ENCODE measurements around the gene RAPGEF4. TPM values are rescaled to one million over a fixed set of nuclear protein-coding genes. Genes with fewer than 3 reads are reported as not detected.

RAPGEF4 gene
- total RNA-seq, 1 experiment from 2014 or later: 0.59 TPM

DNA sequence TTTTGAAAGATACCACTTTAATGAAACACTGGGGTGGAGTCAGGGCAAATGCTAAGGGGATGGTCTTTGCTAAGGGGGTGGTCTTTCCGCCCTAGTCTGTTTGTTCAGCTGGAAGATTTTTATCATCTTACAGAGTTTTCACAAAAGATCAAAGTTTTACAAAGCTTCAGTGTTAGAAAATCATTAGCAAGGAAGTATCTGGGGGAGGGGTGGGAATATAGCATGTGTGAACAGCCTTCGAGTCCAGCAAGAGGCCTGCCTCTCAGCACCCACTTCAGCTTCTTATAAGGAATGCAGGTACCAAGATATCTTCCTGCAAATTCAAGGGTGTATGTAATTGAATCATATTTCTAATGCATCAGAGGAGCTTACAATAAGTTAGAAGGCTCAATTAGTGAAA is 112.9 kb downstream of the RAPGEF4 start (continued):
- TF ChIP-seq MAX (IDR thresholded peaks at IDR 0.05) (no peak), TCF7L2 (IDR thresholded peaks at IDR 0.05; ENCODE audit: borderline replicate concordance, extremely low read depth, insufficient read depth, insufficient read length) (no peak), EZH2phosphoT487 (IDR thresholded peaks at IDR 0.05; ENCODE audit: borderline replicate concordance) (no peak), ELF1 (IDR thresholded peaks at IDR 0.05; ENCODE audit: borderline replicate concordance, low read depth) (no peak), FOSL1 (IDR thresholded peaks at IDR 0.05; ENCODE audit: low read depth) (no peak), EZH2 (IDR thresholded peaks at IDR 0.05) (no peak), JUND (IDR thresholded peaks at IDR 0.05) (no peak), SP1 (IDR thresholded peaks at IDR 0.05; ENCODE audit: low read depth) (no peak), RAD21 (IDR thresholded peaks at IDR 0.05; ENCODE audit: low read depth) (no peak)
- TF ChIP-seq, protein P1, sequence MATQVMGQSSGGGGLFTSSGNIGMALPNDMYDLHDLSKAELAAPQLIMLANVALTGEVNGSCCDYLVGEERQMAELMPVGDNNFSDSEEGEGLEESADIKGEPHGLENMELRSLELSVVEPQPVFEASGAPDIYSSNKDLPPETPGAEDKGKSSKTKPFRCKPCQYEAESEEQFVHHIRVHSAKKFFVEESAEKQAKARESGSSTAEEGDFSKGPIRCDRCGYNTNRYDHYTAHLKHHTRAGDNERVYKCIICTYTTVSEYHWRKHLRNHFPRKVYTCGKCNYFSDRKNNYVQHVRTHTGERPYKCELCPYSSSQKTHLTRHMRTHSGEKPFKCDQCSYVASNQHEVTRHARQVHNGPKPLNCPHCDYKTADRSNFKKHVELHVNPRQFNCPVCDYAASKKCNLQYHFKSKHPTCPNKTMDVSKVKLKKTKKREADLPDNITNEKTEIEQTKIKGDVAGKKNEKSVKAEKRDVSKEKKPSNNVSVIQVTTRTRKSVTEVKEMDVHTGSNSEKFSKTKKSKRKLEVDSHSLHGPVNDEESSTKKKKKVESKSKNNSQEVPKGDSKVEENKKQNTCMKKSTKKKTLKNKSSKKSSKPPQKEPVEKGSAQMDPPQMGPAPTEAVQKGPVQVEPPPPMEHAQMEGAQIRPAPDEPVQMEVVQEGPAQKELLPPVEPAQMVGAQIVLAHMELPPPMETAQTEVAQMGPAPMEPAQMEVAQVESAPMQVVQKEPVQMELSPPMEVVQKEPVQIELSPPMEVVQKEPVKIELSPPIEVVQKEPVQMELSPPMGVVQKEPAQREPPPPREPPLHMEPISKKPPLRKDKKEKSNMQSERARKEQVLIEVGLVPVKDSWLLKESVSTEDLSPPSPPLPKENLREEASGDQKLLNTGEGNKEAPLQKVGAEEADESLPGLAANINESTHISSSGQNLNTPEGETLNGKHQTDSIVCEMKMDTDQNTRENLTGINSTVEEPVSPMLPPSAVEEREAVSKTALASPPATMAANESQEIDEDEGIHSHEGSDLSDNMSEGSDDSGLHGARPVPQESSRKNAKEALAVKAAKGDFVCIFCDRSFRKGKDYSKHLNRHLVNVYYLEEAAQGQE (IDR thresholded peaks at IDR 0.05; ENCODE audit: low read depth): no peak

DNA sequence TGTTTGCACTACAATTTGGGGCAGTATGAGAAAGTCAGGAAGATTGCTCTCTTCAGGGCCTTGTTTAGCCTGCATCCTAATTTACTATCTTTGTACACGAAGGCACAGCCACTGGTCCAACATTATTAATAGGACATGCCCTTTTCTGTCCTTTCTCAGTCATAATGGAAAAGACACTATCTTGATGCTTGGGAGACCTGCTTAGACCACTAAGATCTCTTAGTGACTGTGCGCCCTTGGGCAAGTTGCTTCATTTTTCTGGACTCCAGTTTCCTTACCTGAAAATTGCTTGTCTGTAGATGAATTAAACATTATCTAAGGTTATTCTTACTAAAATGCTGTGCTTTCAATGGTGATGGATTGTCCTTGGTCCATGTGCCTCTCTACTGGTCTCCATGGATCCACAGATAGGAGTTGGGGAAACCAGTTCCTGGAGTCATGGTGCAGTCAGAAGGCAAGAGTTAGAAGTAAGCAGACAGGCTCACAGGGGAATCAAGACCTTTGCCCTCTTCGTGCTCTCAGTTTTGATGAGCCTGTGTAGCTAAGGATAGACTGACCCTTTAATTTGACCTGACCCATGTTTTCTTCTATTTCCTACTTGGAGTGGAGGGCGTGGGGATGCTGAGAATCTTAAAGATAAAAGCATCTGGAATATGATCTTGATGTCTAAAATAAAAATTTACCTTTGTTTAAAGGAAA is 114.0 kb downstream of the RAPGEF4 start:
- no peak for ATAC-seq
- no peaks in the 10 kb centered on the region for H3K9me3 ChIP-seq (ENCODE audit: control insufficient read depth in 1 of 2, insufficient read depth in 1 of 2, low read depth in 1 of 2, low read length in 2 of 2)
- no peaks in the 10 kb centered on the region for H3K36me3 ChIP-seq (ENCODE audit: control insufficient read depth in 1 of 2, insufficient read depth in 2 of 2, low read length in 2 of 2)
- no peak overlapping the region for H3K27ac ChIP-seq (ENCODE audit: low read depth, low read length)
- intact Hi-C loops (cut with micrococcal nuclease): no loop called here
- no peaks in the 10 kb centered on the region for H4K20me1 ChIP-seq (ENCODE audit: insufficient read depth)
- H2AFZ ChIP-seq (ENCODE audit: low read depth, low read length, poor library complexity, severe bottlenecking): no peak overlapping the region
- no peak overlapping the region for H3K4me2 ChIP-seq (ENCODE audit: low read length)
- no peaks in the 10 kb centered on the region for H3K79me2 ChIP-seq (ENCODE audit: insufficient read depth, low read length)
- H3K4me3 ChIP-seq (replicated peaks in 1 of 2; ENCODE audit: low read depth in 1 of 2, low read length in 2 of 2): no peak overlapping the region
- POLR2A ChIA-PET: interaction anchor here (0.5 kb wide), 1 partner anchor 216 kb away, joined by 3 read pairs; no protein-coding TSS in a partner anchor
- no peak for DNase-seq (ENCODE audit: low read depth, low spot score)
- no peak overlapping the region for H3K9ac ChIP-seq (ENCODE audit: low read length)
- CTCF ChIA-PET: no interaction called here
- H3K4me1 ChIP-seq (ENCODE audit: control insufficient read depth in 1 of 2, insufficient read depth in 2 of 2, low read length in 2 of 2): no peaks in the 10 kb centered on the region
- RAD21 ChIA-PET (ENCODE audit: low non-redundant PET in 1 of 2, low total read pairs in 2 of 2, uncharacterized antibody in 2 of 2, unreplicated experiment in 2 of 2): no interaction called here
- H3K9me2 ChIP-seq (ENCODE audit: insufficient read depth): no peaks in the 10 kb centered on the region
- no TSS peak for BruUV-seq (replicated peaks)
- no peaks in the 10 kb centered on the region for H3K27me3 ChIP-seq (ENCODE audit: insufficient read depth, low read length)
- no peak for TF ChIP-seq ELF1 (IDR thresholded peaks at IDR 0.05; ENCODE audit: borderline replicate concordance, low read depth)
- TF ChIP-seq, protein P2, sequence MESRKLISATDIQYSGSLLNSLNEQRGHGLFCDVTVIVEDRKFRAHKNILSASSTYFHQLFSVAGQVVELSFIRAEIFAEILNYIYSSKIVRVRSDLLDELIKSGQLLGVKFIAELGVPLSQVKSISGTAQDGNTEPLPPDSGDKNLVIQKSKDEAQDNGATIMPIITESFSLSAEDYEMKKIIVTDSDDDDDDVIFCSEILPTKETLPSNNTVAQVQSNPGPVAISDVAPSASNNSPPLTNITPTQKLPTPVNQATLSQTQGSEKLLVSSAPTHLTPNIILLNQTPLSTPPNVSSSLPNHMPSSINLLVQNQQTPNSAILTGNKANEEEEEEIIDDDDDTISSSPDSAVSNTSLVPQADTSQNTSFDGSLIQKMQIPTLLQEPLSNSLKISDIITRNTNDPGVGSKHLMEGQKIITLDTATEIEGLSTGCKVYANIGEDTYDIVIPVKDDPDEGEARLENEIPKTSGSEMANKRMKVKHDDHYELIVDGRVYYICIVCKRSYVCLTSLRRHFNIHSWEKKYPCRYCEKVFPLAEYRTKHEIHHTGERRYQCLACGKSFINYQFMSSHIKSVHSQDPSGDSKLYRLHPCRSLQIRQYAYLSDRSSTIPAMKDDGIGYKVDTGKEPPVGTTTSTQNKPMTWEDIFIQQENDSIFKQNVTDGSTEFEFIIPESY (IDR thresholded peaks at IDR 0.05; ENCODE audit: extremely low read depth, insufficient replicate concordance, low read length): no peak
- no peak for TF ChIP-seq CEBPB (IDR thresholded peaks at IDR 0.05; ENCODE audit: low read depth)
- no peak for TF ChIP-seq EZH2 (IDR thresholded peaks at IDR 0.05)
- no peak for TF ChIP-seq SIN3A (IDR thresholded peaks at IDR 0.05; ENCODE audit: low read depth)
- TF ChIP-seq YY1 (IDR thresholded peaks at IDR 0.05; ENCODE audit: extremely low read depth, insufficient replicate concordance, low read depth, low read length): no peak
- no peak for TF ChIP-seq POLR2A (IDR thresholded peaks at IDR 0.05; ENCODE audit: borderline replicate concordance, extremely low read depth, insufficient read depth, insufficient read length)
- TF ChIP-seq RAD21 (IDR thresholded peaks at IDR 0.05; ENCODE audit: low read depth): no peak
- no peak for TF ChIP-seq POLR2AphosphoS5 (IDR thresholded peaks at IDR 0.05; ENCODE audit: low read depth, low read length)
- no peak for TF ChIP-seq MAX (IDR thresholded peaks at IDR 0.05)
